PFSK-1 (cell line): ENCODE results near the gene DOCK9.

ENCODE experiments used
- FOXP2 ChIP-seq: optimal IDR thresholded peaks from 2 replicates; pipeline ENCODE3; 2011; ENCODE audit warnings: borderline replicate concordance, control low read depth, inconsistent platforms; ENCODE audit not compliant: insufficient read depth; ENCODE audit errors: extremely low read length, extremely low read depth
- POLR2AphosphoS5 ChIP-seq: IDR thresholded peaks from 2 replicates; pipeline ENCODE4 v1.6.1; 2012; ENCODE audit warnings: low read depth, mild to moderate bottlenecking, control low read depth, low read length, moderate library complexity
- REST ChIP-seq, 2 experiments: IDR thresholded peaks; 2 replicates each; pipeline versions ENCODE4 v1.6.1 to v1.8.0; 2011 to 2012; ENCODE audit warnings: low read depth in 2 of 2, low read length in 2 of 2, control low read depth in 1 of 2, inconsistent platforms in 1 of 2, mild to moderate bottlenecking in 1 of 2, moderate library complexity in 1 of 2; ENCODE audit not compliant: insufficient read depth in 1 of 2
- SIN3A ChIP-seq: IDR thresholded peaks from 2 replicates; pipeline ENCODE4 v1.6.1; 2012; ENCODE audit warnings: mild to moderate bottlenecking, low read length, moderate library complexity, borderline replicate concordance; ENCODE audit not compliant: insufficient read depth
- TAF1 ChIP-seq: IDR thresholded peaks from 2 replicates; pipeline ENCODE4 v1.6.1; 2012; ENCODE audit warnings: low read length, control low read depth, borderline replicate concordance; ENCODE audit not compliant: insufficient read depth

- TF ChIP-seq POLR2AphosphoS5 (no peak), SIN3A (no peak), FOXP2 (no peak), TAF1 (no peak), REST (IDR thresholded peaks at IDR 0.05; ENCODE audit: insufficient read depth in 1 of 2, low read depth in 2 of 2, low read length in 2 of 2) (no peak)
Observed at GRCh38 chr13:98909016-98909415, 68.8 kb downstream of the DOCK9 start.
